T-helper 2 cell (primary cell): Measurements from ENCODE around the gene GID8.

Source experiments
- DNase-seq, 5 experiments: peaks; one replicate each; pipeline versions ENCODE4 v3.0.0 to v3.0.0-alpha.2; 2012 to 2022

GID8 gene

GRCh38 chr20:62905536-62906117 is 32.3 kb upstream of the GID8 start:
- DNase-seq = no peak

DNA sequence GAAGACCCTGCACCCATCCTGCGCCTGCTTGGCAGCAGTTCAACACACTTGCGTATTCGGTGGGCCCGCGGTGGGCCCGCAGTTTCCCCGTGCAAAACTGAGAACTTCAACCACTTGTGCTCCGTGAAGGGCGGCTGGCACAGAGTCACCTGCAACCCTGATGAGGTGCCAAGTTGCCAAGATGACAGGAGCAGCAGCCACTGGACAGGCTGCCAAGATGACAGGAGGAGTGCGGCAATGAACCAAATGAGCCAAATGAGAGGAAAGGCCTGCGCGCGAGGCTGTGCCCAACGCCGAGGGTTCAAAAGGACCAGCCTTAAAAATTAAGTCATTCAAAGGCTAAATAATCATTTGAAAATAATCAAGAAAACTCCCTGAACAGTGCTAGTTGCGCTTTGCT is 31.7 kb upstream of the GID8 start:
- DNase-seq = no peak

DNA sequence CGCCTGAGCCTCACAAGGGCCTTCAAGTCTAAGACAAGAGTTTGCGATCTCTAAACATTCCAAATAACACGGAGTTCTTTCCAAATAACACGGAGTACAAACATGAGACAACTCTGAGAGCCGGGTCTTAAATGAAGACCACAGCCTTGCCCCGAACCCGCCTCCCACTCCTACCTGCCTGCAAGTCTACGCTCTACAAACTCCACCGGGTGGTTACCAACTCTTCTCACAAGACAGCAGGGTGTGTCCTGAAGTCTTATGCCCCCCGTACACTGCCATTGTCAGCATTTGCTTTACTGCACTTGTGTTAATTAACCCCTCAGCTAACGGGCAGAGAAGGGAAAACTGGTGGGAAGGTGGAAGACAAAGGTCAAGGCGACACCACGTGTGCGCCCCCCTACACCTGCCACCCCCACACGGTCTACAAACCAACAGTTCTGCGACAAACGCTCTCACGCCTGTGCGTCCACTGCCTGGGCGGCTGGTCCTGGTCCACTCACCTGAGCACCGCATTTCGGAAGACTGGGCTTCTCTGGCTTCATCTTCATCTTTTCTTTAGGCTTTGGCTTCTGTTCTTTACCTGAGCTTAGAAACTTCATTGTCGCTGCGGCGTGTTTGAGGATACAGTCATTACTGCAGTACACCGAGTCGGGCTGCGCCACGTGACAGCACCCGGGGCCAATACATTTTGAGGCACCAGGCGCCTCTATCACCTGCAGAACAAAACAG is 31.1 kb upstream of the GID8 start:
- DNase-seq = no peak

DNA sequence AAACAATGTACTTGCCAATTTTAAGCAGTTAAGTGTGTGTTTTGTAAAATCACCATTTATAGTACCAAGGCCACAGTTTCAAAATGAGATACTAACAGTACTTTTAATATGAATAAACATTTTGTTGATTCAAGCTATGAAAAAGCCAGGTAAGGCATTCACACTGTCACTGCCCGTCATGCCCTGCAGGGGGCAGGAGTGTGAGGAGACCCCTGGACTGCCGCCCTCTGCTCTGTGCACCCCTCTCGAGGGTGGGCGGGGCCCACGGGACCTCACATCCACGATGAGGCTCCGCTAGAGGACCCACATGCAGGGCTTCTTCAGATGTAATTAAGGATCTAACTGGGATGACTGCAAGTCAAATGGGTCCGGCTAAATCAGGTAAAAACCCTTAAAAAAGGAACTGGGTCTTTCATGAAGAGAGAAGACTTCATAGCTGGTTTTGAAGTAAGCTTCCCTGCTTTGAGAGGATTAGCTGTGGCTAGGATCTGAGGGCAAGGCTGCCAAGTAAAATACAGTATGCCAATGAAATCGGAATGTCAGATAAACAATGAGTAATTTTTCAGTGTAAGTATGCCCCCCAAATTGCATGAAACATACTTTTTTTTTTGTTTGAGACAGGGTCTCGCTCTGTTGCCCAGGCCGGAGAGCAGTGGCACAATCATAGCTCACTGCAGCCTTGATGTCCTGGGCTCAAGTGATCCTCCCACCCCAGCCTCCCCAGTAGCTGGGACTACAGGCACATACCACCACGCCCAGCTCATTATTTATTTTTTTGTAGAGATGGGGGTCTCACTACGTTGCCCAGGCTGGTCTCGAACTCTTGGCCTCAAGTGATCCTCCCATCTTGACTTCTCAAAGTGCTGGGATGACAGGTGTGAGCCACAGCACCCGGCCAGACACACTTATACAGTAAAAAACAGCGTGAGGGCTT is 30.3 kb upstream of the GID8 start:
- DNase-seq = peak in 2 of 5 experiments; percentile 39 to 45

- DNase-seq = no peak
These were observed 28.8 kb upstream of the GID8 start for GRCh38 chr20:62908971-62909791.

DNA sequence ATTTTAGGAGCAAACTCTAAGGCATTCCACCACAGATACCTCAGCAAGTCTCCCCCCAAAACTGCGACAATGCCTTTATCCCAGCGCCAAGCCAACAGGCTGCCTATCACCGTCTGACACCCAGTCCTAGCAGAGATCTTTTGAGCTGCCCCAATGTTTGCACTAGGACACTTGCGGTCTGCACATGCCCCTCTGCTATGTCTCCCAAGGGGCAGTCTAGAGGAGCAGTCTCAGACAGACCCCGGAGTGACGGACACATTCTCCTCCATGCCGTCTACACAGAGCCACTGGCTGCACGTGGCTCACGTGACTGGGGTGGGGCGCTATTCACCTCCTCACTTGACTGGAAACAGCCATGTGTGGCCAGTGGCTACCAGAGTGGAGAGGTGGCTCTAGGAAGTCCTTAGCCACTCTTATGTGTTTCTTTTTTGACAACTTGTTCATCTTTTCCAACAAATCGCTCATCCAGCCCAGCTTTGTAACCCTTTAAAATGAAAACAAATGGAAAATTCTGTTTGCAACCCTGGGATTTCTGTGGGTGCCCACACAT is 27.7 kb upstream of the GID8 start:
- DNase-seq = no peak

GRCh38 chr20:62910777-62911497 is 27.0 kb upstream of the GID8 start:
- no peak for DNase-seq

- no peak for DNase-seq
These were observed 26.2 kb upstream of the GID8 start for GRCh38 chr20:62911701-62912280.

DNA sequence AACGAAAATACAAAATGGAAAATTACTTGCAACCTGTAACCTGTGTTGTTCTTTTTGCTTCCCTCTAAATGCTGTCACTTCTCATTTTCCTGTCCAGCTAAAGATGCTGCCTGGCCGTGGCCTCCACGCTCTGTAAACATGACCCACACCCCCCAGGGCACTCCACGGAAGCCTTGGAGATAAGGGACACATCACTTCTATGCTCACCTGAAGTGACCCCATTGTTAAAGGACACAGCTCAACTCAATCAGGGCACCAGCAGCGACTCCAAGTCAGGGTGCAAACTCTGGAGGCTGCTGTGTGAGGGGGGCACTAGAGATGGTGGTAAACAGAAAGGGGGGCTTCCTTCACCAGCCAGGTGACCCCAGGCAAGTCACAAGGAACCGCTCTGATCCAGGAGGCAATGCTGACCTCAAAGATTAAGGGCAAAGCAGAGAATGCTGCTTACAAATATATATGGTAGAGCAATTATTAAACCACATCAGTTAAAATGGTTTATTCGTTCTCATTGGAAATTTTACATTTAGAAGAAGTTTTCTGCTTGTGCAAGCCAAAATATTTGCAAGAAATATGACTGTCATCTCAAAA is 24.8 kb upstream of the GID8 start:
- no peak for DNase-seq

DNA sequence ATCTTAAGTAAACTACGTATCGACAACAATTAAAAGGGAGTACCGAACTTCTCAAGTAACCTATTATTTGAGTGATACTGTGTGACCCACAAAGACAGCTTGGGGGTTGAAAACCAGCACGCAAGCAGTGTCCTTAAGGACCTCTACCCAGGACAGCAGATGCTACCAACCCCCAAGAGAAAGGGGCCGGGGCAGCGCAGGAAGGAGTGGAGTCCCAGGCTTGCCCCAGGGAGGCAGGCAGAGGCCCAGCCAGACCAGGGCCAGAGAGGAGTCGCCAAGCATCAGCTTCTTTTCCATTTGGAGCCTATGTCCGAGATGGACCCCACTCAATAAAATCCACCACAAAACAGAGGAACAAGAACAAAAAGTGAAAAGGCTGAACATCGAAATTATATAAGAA is 23.5 kb upstream of the GID8 start:
- no peak for DNase-seq

GRCh38 chr20:62914970-62915457 is 22.9 kb upstream of the GID8 start:
- DNase-seq = peak in 1 of 5 experiments; percentile 34

DNA sequence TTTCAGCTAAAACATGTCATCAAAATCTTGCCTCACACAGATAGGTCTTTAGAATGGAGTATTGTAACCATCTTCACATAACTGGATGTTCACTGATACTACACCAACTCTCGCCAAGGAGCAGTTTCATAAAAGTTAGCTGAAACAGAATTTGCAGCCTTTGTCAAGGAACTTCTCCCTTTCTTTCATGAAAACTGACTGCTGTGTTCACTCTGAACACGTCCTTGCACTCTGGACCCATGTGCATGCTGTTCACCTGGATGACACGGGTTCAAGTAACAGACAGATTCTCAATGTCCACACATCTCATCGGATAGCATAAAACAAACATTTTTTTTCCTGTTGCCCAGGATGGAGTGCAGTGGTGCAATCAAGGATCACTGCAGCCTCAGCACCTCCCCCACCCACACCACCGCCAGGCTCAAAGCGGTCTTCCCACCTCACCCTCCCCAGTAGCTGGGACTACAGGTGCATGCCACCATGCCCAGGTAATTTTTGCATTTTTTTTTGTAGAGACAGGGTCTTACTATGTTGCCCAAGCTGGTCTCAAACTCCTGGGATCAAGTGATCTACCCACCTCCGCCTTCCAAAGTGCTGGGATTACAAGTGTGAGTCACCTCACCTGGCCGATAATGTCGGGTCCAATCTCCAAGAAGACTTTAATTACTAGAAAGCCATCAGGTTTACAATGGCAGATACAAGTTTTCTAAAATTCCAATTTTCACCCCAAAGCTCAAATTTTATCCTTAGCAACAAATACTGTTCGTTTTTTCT is 21.1 kb upstream of the GID8 start:
- DNase-seq = no peak

- no peak for DNase-seq
These were observed 20.2 kb upstream of the GID8 start for GRCh38 chr20:62917720-62918119.

DNA sequence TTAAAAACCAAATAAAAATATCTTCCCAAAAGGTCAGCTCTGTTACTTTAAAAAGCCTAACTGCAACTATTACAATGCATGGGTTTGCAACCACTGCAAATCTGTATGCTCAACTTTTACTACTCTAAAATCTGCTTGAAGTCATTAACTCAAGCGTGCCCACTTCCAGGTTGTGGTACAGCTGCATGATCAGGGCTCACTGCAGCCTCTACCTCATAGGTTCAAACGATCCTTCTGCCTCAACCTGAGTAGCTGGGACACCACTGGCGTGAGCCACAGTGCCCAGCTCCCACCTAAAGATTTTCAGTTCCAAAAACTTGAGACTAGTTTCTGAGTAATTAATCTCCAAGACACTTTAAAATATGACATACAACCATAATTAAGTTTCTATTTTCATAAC is 19.8 kb upstream of the GID8 start:
- DNase-seq = peak in 1 of 5 experiments; percentile 88

GRCh38 chr20:62918831-62919230 is 19.1 kb upstream of the GID8 start:
- peak in 3 of 5 experiments; percentile 46 to 92 (median 47) for DNase-seq

DNA sequence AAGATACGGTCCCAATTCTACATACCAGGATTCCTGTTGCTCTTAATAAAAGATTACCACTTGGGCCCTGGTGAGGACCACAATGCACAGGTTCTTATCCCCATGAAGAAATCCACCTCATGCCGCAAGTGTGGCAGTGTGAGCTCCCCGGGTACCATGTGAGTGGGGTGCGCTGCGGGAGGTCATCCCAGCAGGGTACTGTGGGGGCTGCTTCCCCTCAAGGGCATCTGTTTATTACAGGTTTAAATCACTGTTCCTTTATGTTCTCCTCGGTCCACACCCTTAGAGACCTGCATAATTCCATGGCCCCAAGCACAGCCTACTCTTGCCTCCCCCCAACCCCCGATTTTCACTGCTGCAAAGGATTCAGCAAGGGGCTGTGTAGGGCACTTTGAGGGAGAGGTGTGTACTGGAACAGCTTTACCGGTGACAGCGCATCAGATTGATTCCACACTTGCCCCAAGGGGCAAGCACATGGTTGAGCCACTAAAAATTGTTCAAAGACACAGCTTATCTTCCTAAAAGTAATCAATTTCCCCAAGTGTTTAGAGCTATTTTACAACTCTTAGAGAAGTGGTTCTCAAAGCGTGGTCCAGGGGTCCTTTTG is 17.8 kb upstream of the GID8 start:
- DNase-seq = no peak

DNA sequence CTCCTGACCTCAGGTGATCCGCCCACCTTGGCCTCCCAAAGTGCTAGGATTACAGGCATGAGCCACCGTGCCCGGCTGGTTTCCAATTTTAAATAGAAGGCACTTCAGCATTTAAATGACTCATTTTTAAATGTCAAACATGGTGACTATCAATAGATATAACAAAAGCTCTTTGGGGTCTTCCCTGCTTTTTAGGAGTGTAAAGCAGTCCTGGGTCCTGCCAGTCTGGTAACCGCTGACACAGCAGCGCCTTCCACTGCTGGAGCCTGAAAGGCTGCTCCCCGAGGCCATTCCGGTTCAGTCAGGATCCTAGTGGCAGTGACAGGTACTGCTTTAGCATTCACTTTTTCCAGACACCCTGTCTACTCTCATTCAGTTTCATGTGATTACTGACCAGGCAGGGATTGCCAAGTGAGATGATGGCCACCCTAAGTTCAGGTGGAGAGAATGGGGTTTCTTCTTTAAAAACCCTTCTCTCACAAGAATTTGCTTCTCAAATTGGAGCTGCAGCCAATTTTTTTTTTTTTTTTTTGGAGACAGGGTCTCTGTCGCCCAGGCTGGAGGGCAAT is 16.7 kb upstream of the GID8 start:
- peak in 4 of 5 experiments; percentile 47 to 75 (median 54) for DNase-seq

GRCh38 chr20:62922451-62922921 is 15.5 kb upstream of the GID8 start:
- DNase-seq = peak in 3 of 5 experiments; percentile 35 to 90 (median 55)
